ENCODE measurements around the gene GINS2. TPM values are rescaled to one million over a fixed set of nuclear protein-coding genes. Genes with fewer than 3 reads are reported as not detected.
A peak's percentile ranks its signal among the peaks of the same experiment; 100 is the strongest.

GINS2 gene
- total and polyA plus RNA-seq, 12 donors: 0.06 to 7.5 (median 1.5) TPM

GRCh38 chr16:85633438-85633743, 55.4 kb downstream of the GINS2 start:
- no peak overlapping the region for H3K4me3 ChIP-seq

GRCh38 chr16:85632709-85633437, 55.9 kb downstream of the GINS2 start:
- H3K27me3 ChIP-seq: no peaks in the 10 kb centered on the region
- WGBS, 4 donors: 86 to 93% (median 92%) methylated on average over 4 to 35 of the region's 35 CpGs
- TF ChIP-seq POLR2A (IDR thresholded peaks at IDR 0.05) (no peak), CTCF (IDR thresholded peaks at IDR 0.05) (no peak)
- no peak overlapping the region for H3K4me3 ChIP-seq
- intact Hi-C loops (cut with DNase I): no loop called here
- no peaks in the 10 kb centered on the region for H3K9me3 ChIP-seq (replicated peaks in 1 of 3)
- peak overlapping the region in 1 of 5 donors; percentile 27 for H3K27ac ChIP-seq
- H3K4me1 ChIP-seq (replicated peaks in 1 of 2): peaks cover 13 to 50% of the 10 kb centered on the region in 2 donors
- DNase-seq: no peak
- H3K36me3 ChIP-seq (replicated peaks in 1 of 2): no peaks in the 10 kb centered on the region

More at GRCh38 chr16:85633438-85633743, 55.4 kb downstream of the GINS2 start:
- no peak for TF ChIP-seq POLR2A (IDR thresholded peaks at IDR 0.05)
- TF ChIP-seq CTCF (IDR thresholded peaks at IDR 0.05): no peak
- Histone ChIP-seq H3K27me3 (no peaks in the 10 kb centered on the region), H3K9me3 (replicated peaks in 1 of 3) (no peaks in the 10 kb centered on the region), H3K27ac (no peak overlapping the region), H3K36me3 (replicated peaks in 1 of 2) (no peaks in the 10 kb centered on the region), H3K4me1 (replicated peaks in 1 of 2) (peaks cover 15 to 50% of the 10 kb centered on the region in 2 donors)
- no peak for DNase-seq
- intact Hi-C loops (cut with DNase I): no loop called here
- 92 to 96% (median 94%) methylated on average over 12 to 15 of the region's 15 CpGs for WGBS, 4 donors

- Histone ChIP-seq H3K27ac (peak overlapping the region in 1 of 5 donors; percentile 27), H3K4me1 (replicated peaks in 1 of 2) (peaks cover 13 to 57% of the 10 kb centered on the region in 2 donors), H3K9me3 (replicated peaks in 1 of 3) (no peaks in the 10 kb centered on the region), H3K27me3 (no peaks in the 10 kb centered on the region), H3K4me3 (no peak overlapping the region), H3K36me3 (replicated peaks in 1 of 2) (no peaks in the 10 kb centered on the region)
- DNase-seq: peak in 1 of 7 donors; percentile 40
- intact Hi-C loops (cut with DNase I): no loop called here
- TF ChIP-seq CTCF (IDR thresholded peaks at IDR 0.05) (no peak), POLR2A (IDR thresholded peaks at IDR 0.05) (no peak)
- WGBS, 4 donors: 65 to 81% (median 76%) methylated on average over 17 to 27 of the region's 27 CpGs
Observed at GRCh38 chr16:85631802-85632393, 56.9 kb downstream of the GINS2 start.

GRCh38 chr16:85631230-85631629, 57.5 kb downstream of the GINS2 start:
- Histone ChIP-seq H3K27me3 (no peaks in the 10 kb centered on the region), H3K27ac (peak overlapping the region in 1 of 5 donors; percentile 27), H3K9me3 (replicated peaks in 1 of 3) (no peaks in the 10 kb centered on the region), H3K36me3 (replicated peaks in 1 of 2) (no peaks in the 10 kb centered on the region), H3K4me3 (no peak overlapping the region), H3K4me1 (replicated peaks in 1 of 2) (peaks cover 18 to 60% of the 10 kb centered on the region in 2 donors)
- TF ChIP-seq CTCF (IDR thresholded peaks at IDR 0.05) (no peak), POLR2A (IDR thresholded peaks at IDR 0.05) (no peak)
- intact Hi-C loops (cut with DNase I): no loop called here
- no peak for DNase-seq
- 84 to 97% (median 95%) methylated on average over 5 to 11 of the region's 11 CpGs for WGBS, 4 donors

Data from adrenal gland (tissue), 12 donors.